Endodermal cell (in vitro differentiated cells): ENCODE data around the gene KIFC3. TPM values are rescaled to one million over a fixed set of nuclear protein-coding genes. Genes with fewer than 3 reads are reported as not detected.

ENCODE experiments used
- DNase-seq: peaks from one replicate; pipeline ENCODE4 v3.0.0-alpha.2; 2017
- H3K27ac ChIP-seq: 2 replicates; pipeline ENCODE4 v1.5.1; 2013; ENCODE audit warnings: mild to moderate bottlenecking, low read depth, low read length, moderate library complexity
- H3K27me3 ChIP-seq: 2 replicates; pipeline ENCODE4 v1.6.1; 2013; ENCODE audit warnings: mild to moderate bottlenecking, low read length, moderate library complexity; ENCODE audit not compliant: insufficient read depth, control insufficient read depth, poor library complexity, severe bottlenecking
- H3K36me3 ChIP-seq: 2 replicates; pipeline ENCODE4 v1.7.0; 2013; ENCODE audit warnings: mild to moderate bottlenecking, low read length, moderate library complexity; ENCODE audit not compliant: control insufficient read depth, insufficient read depth
- H3K4me1 ChIP-seq: one replicate; pipeline ENCODE4 v1.7.0; 2013; ENCODE audit warnings: low read length; ENCODE audit not compliant: control insufficient read depth, insufficient read depth
- H3K4me3 ChIP-seq: 2 replicates; pipeline ENCODE4 v1.5.1; 2013; ENCODE audit warnings: mild to moderate bottlenecking, low read length, moderate library complexity
- H3K9ac ChIP-seq: 2 replicates; pipeline ENCODE4 v1.6.1; 2013; ENCODE audit warnings: mild to moderate bottlenecking, low read length, moderate library complexity; ENCODE audit not compliant: poor library complexity, severe bottlenecking; ENCODE audit errors: extremely low read depth
- H3K9me3 ChIP-seq: 2 replicates; pipeline ENCODE4 v1.6.1; 2013; ENCODE audit warnings: mild to moderate bottlenecking, low read length, moderate library complexity; ENCODE audit not compliant: control insufficient read depth
- H3K27ac Mint-ChIP-seq: 2 replicates; pipeline ENCODE4 v1.8.0; 2020; ENCODE audit warnings: mixed read lengths
- H3K27me3 Mint-ChIP-seq: 2 replicates; pipeline ENCODE4 v1.8.0; 2021; ENCODE audit warnings: mild to moderate bottlenecking, mixed read lengths; ENCODE audit not compliant: insufficient read depth
- H3K36me3 Mint-ChIP-seq: 2 replicates; pipeline ENCODE4 v1.8.0; 2020; ENCODE audit warnings: low read depth, mixed read lengths
- H3K4me1 Mint-ChIP-seq: 2 replicates; pipeline ENCODE4 v1.8.0; 2020; ENCODE audit warnings: mixed read lengths
- H3K4me3 Mint-ChIP-seq: 2 replicates; pipeline ENCODE4 v1.8.0; 2020; ENCODE audit warnings: mild to moderate bottlenecking, moderate library complexity, mixed read lengths
- H3K9me3 Mint-ChIP-seq: 2 replicates; pipeline ENCODE4 v1.8.0; 2020; ENCODE audit warnings: mild to moderate bottlenecking, mixed read lengths
- WGBS, 2 experiments: methylation state at CpG; one replicate each; pipeline versions ENCODE4 v1.1.5 to v1.1.7; 2013; ENCODE audit warnings: missing lambda C conversion rate in 2 of 2, mixed read lengths in 1 of 2; ENCODE audit not compliant: insufficient coverage in 1 of 2, insufficient read length in 1 of 2; 5-methylcytosine and 5-hydroxymethylcytosine counted together
- total RNA-seq, 2 donors: library from RNA; stranded (reverse); fragmentation: NEBNext Ultra II Directional in 1 of 2; extraction: Animal tissue kit (Norgen Biotek cat#: 25700) in 1 of 2; gene quantifications; 2 replicates in 1 of 2; 3 replicates in 1 of 2; pipeline ENCODE4 v1.2.1, GENCODE V29; 2021
- TF ChIP-seq, protein P1 (sequence below): fragments of 200-600 bp; sonication (generic); conservative IDR thresholded peaks from 2 replicates; pipeline ENCODE4 v1.5.0; 2021; ENCODE audit warnings: antibody characterized with exemption, mild to moderate bottlenecking

Gene KIFC3
- total RNA-seq, 2 donors from 2014 or later, result 39.2 to 39.3 TPM

DNA sequence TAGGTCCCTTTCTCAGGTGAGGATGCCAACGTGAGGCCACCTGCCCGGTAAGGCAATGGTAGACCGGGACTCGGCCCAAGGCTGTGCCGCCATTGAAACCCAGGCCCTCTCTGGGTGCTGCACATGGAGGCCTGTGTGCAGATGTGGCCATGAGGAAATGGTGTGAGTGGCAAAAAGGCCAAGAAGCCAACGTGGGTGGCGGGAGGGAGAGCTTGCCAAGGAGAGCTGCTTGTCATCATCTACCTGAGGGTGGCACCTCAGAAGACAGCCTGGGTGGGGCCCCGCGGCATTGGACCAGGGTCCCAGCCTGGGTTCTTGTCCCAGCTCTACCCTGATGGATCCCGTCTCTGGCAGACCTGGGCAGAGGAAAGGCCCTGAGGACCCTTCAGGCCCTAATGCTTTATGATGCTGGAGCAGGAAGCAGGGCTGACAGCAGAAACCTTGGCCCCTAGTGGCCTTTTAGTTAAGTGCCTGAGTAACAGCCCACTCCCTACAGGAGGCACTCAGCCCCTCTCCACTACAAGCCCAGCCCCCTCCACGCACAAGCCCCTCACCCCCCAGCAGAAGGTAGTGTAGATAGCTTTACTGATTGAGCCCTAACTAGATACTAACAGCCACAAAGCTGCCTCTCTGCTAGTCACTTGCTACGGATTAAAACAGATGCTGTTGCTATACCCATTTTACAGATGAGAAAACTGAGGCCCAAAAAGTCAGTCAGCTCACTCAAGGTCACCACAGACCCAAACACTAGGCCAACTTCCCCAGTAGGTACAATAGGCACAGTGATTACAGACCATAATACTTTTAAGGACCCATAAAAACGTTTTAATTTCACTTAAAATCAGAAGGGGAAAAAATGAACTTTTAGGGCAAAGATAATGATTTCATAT, 26.2 kb upstream of the KIFC3 start:
- H3K9me3 Mint-ChIP-seq, result no peaks in the 10 kb centered on the region
- no peak overlapping the region for H3K9ac ChIP-seq
- no peak overlapping the region for H3K27ac ChIP-seq
- peaks cover 6% of the 10 kb centered on the region for H3K4me1 Mint-ChIP-seq
- 93 to 100% methylated on average over 2 to 12 of the region's 13 CpGs for WGBS, 2 experiments
- no peaks in the 10 kb centered on the region for H3K36me3 ChIP-seq
- TF ChIP-seq, protein P1, sequence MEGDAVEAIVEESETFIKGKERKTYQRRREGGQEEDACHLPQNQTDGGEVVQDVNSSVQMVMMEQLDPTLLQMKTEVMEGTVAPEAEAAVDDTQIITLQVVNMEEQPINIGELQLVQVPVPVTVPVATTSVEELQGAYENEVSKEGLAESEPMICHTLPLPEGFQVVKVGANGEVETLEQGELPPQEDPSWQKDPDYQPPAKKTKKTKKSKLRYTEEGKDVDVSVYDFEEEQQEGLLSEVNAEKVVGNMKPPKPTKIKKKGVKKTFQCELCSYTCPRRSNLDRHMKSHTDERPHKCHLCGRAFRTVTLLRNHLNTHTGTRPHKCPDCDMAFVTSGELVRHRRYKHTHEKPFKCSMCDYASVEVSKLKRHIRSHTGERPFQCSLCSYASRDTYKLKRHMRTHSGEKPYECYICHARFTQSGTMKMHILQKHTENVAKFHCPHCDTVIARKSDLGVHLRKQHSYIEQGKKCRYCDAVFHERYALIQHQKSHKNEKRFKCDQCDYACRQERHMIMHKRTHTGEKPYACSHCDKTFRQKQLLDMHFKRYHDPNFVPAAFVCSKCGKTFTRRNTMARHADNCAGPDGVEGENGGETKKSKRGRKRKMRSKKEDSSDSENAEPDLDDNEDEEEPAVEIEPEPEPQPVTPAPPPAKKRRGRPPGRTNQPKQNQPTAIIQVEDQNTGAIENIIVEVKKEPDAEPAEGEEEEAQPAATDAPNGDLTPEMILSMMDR, result peak; percentile 71
- H3K4me3 ChIP-seq, result no peak overlapping the region
- H3K9me3 ChIP-seq, result no peaks in the 10 kb centered on the region
- H3K27me3 ChIP-seq, result no peaks in the 10 kb centered on the region
- H3K4me3 Mint-ChIP-seq, result no peak overlapping the region
- no peak overlapping the region for H3K27ac Mint-ChIP-seq
- H3K4me1 ChIP-seq, result no peaks in the 10 kb centered on the region
- no peaks in the 10 kb centered on the region for H3K36me3 Mint-ChIP-seq
- no peaks in the 10 kb centered on the region for H3K27me3 Mint-ChIP-seq
- DNase-seq, result no peak

DNA sequence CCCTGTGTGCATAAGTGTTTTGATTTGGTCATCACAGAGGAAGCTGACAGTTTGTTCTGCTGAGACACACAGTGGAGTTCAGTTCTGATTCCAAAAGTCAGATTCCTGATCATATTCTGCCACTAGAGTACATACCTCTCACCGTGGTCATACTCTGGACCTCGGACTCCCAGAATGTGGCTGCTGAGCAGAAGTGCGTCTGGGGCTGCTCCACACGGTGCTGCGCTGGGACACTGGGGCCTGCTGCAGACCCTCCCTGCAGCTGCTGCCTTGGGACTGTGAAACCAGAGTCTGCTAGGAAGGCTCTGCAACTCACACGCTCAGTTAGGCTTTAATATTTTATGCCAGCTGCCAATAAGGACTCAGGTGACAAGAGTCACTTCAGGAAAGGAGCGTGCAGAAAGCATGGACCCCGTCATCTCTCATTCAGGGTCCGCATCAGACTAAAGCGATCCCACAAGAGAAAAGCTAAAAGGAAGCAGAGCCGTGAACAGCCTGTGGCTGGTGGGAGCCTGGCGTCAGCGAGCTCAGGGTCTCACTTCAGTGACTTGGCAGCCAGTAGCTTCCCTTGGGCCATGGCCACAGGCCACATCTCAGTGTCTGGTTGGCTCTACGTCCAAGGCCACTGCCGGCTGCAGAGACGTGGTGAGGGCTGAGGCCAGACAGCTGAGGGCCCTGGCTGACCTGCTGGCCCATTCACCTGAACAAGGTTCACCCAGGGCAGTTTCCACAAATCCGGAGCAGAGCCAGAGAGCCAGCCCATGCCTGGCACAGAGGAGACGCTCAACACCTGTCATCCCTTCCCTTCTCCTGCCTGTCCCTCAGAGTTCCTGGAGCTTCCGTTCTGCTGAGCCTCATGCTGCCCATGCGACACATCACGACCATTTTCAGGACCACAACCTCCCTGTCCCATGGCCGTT, 24.7 kb upstream of the KIFC3 start:
- Histone ChIP-seq H3K36me3 (no peaks in the 10 kb centered on the region), H3K9ac (no peak overlapping the region), H3K27me3 (no peaks in the 10 kb centered on the region), H3K4me3 (no peak overlapping the region), H3K9me3 (no peaks in the 10 kb centered on the region), H3K27ac (no peak overlapping the region), H3K4me1 (no peaks in the 10 kb centered on the region)
- 90 to 94% methylated on average over 22 of the region's 22 CpGs for WGBS, 2 experiments
- no peak for DNase-seq
- H3K27me3 Mint-ChIP-seq, result no peaks in the 10 kb centered on the region
- H3K4me3 Mint-ChIP-seq, result no peak overlapping the region
- H3K27ac Mint-ChIP-seq, result no peak overlapping the region
- TF ChIP-seq, protein P1, result no peak
- H3K36me3 Mint-ChIP-seq, result no peaks in the 10 kb centered on the region
- H3K9me3 Mint-ChIP-seq, result no peaks in the 10 kb centered on the region
- H3K4me1 Mint-ChIP-seq, result peaks cover 8% of the 10 kb centered on the region

DNA sequence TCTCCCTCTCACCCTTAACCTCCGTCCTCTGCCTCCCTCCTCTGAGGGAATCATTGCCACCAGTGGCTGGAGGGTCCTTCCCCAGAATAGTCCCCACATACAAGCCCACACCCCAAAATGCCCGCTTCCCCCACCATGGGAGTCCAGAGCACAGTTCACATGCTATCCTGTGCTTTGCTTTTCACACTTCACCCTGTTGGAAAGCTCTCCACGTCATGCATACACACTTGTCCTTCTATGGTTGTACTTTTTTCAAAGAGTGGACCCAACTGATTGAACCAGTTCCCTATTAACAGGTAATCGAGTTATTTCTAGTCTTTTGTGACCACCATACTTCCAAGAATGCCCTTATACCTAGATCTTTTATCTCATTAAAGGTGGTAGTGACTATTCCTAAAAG, 23.8 kb upstream of the KIFC3 start:
- no peaks in the 10 kb centered on the region for H3K27me3 ChIP-seq
- H3K4me3 Mint-ChIP-seq, result no peak overlapping the region
- no peaks in the 10 kb centered on the region for H3K4me1 ChIP-seq
- 71 to 74% methylated on average over 2 to 4 of the region's 4 CpGs for WGBS, 2 experiments
- H3K36me3 ChIP-seq, result no peaks in the 10 kb centered on the region
- H3K27me3 Mint-ChIP-seq, result no peaks in the 10 kb centered on the region
- TF ChIP-seq, protein P1, result no peak
- H3K4me3 ChIP-seq, result no peak overlapping the region
- H3K9ac ChIP-seq, result no peak overlapping the region
- no peaks in the 10 kb centered on the region for H3K9me3 Mint-ChIP-seq
- no peaks in the 10 kb centered on the region for H3K9me3 ChIP-seq
- no peak overlapping the region for H3K27ac ChIP-seq
- H3K4me1 Mint-ChIP-seq, result peaks cover 17% of the 10 kb centered on the region
- no peak for DNase-seq
- H3K36me3 Mint-ChIP-seq, result no peaks in the 10 kb centered on the region
- H3K27ac Mint-ChIP-seq, result no peak overlapping the region
